Smooth muscle cell (in vitro differentiated cells): ENCODE measurements around the gene AKAP6. TPM values are rescaled to one million over a fixed set of nuclear protein-coding genes. Genes with fewer than 3 reads are reported as not detected.

Experiments
- DNase-seq: peaks from one replicate; lab custom pipeline; 2025; ENCODE audit not compliant: unreplicated experiment; lab: John Stamatoyannopoulos, UW
- H2AFZ ChIP-seq: fragments of 200-600 bp; sonication (generic); 2 replicates; pipeline ENCODE4 v1.6.0; 2016; ENCODE audit warnings: antibody characterized with exemption, low read depth, mild to moderate bottlenecking
- H3F3A ChIP-seq: fragments of 200-600 bp; sonication (generic); 2 replicates; pipeline ENCODE4 v1.6.0; 2017; ENCODE audit warnings: antibody characterized with exemption, low read depth
- H3K27ac ChIP-seq: fragments of 200-600 bp; sonication (generic); 2 replicates; pipeline ENCODE4 v1.5.1; 2016; ENCODE audit warnings: low read depth, mild to moderate bottlenecking
- H3K27me3 ChIP-seq: fragments of 200-600 bp; sonication (generic); 2 replicates; pipeline ENCODE4 v1.6.1; 2016; ENCODE audit warnings: low read depth, mild to moderate bottlenecking
- H3K36me3 ChIP-seq: fragments of 200-600 bp; sonication (generic); 2 replicates; pipeline ENCODE4 v1.5.1; 2016; ENCODE audit warnings: low read depth
- H3K4me1 ChIP-seq: fragments of 200-600 bp; sonication (generic); 2 replicates; pipeline ENCODE4 v1.5.1; 2016; ENCODE audit warnings: low read depth
- H3K4me2 ChIP-seq: fragments of 200-600 bp; sonication (generic); 2 replicates; pipeline ENCODE4 v1.6.0; 2016; ENCODE audit warnings: mild to moderate bottlenecking
- H3K4me3 ChIP-seq: fragments of 200-600 bp; sonication (generic); 2 replicates; pipeline ENCODE4 v1.5.1; 2016; ENCODE audit warnings: mild to moderate bottlenecking
- H3K79me2 ChIP-seq: fragments of 200-600 bp; sonication (generic); 2 replicates; pipeline ENCODE4 v1.6.0; 2016; ENCODE audit warnings: low read depth, mild to moderate bottlenecking
- H3K9ac ChIP-seq: fragments of 200-600 bp; sonication (generic); 2 replicates; pipeline ENCODE4 v1.6.0; 2016; ENCODE audit warnings: low read depth
- H3K9me3 ChIP-seq: fragments of 200-600 bp; sonication (generic); replicated peaks from 2 replicates; pipeline ENCODE4 v1.5.1; 2016; ENCODE audit warnings: low read depth
- H4K20me1 ChIP-seq: fragments of 200-600 bp; sonication (generic); 2 replicates; pipeline ENCODE4 v1.6.0; 2016; ENCODE audit warnings: low read depth
- CTCF ChIP-seq: fragments of 200-600 bp; sonication (generic); IDR thresholded peaks from 2 replicates; pipeline ENCODE4 v1.5.1; 2017; ENCODE audit warnings: borderline replicate concordance, mild to moderate bottlenecking, antibody characterized with exemption; ENCODE audit not compliant: insufficient read depth, poor library complexity, severe bottlenecking
- WGBS: methylation state at CpG from one replicate; pipeline ENCODE4 v1.1.7; 2016; ENCODE audit warnings: low lambda C conversion rate; 5-methylcytosine and 5-hydroxymethylcytosine counted together
- polyA plus RNA-seq: library from polyadenylated mRNA; unstranded; fragments of >200 nt; fragmentation: Nextera tagmentation; extraction: Ambion mirVana; gene quantifications from 2 replicates; pipeline ENCODE4 v1.2.1, GENCODE V29; 2016
- total RNA-seq: library from RNA; depleted of rRNA; stranded (reverse); fragments of >200 nt; gene quantifications from 2 replicates; pipeline ENCODE4 v1.2.3, GENCODE V29; 2014

AKAP6 gene
- total and polyA plus RNA-seq, 2 experiments from 2014 or later = 1.3 to 6.4 TPM

DNA sequence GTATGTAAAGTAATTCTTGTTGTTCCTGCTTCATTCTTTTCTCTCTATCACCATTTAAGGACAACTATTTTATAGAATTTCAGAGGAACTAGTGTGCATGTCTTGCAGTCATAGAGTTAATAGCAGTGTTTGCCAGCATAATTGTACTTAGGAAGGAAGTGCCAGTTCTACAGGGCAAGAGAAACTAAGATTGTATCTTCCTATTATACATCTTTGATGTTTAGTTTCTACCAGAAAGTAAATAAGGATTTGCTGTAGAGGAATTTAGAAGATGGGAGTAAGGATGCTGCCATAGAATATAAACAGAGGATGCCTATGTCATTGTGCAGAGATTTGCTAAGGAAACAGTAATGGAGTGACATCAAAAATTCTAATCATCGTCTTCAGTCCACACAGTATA, 338.7 kb downstream of the AKAP6 start:
- WGBS = 92% methylated on average over 1 of the region's 1 CpG

GRCh38 chr14:32669391-32669790, 340.3 kb downstream of the AKAP6 start:
- no peaks in the 10 kb centered on the region for H3F3A ChIP-seq
- no peak for TF ChIP-seq CTCF
- no peak for DNase-seq
- no peak overlapping the region for H3K27ac ChIP-seq
- no peaks in the 10 kb centered on the region for H4K20me1 ChIP-seq
- H3K4me1 ChIP-seq = no peaks in the 10 kb centered on the region
- no peak overlapping the region for H2AFZ ChIP-seq
- H3K36me3 ChIP-seq = no peaks in the 10 kb centered on the region
- H3K79me2 ChIP-seq = no peaks in the 10 kb centered on the region
- H3K4me2 ChIP-seq = no peak overlapping the region
- H3K4me3 ChIP-seq = no peak overlapping the region
- no peaks in the 10 kb centered on the region for H3K9me3 ChIP-seq
- H3K9ac ChIP-seq = no peak overlapping the region
- H3K27me3 ChIP-seq = no peaks in the 10 kb centered on the region
- 96% methylated on average over 2 of the region's 2 CpGs for WGBS

More for the DNA sequence above, 338.7 kb downstream of the AKAP6 start:
- Histone ChIP-seq H3K4me3 (no peak overlapping the region), H3K27ac (no peak overlapping the region), H2AFZ (no peak overlapping the region), H3K4me2 (no peak overlapping the region), H3K27me3 (no peaks in the 10 kb centered on the region), H3K36me3 (no peaks in the 10 kb centered on the region), H3K9me3 (no peaks in the 10 kb centered on the region), H3F3A (no peaks in the 10 kb centered on the region), H3K4me1 (no peaks in the 10 kb centered on the region), H3K9ac (no peak overlapping the region), H4K20me1 (no peaks in the 10 kb centered on the region), H3K79me2 (no peaks in the 10 kb centered on the region)
- no peak for TF ChIP-seq CTCF
- DNase-seq = no peak

- Histone ChIP-seq H3K79me2 (no peaks in the 10 kb centered on the region), H3K4me3 (no peak overlapping the region), H3K9ac (no peak overlapping the region), H3K4me1 (no peaks in the 10 kb centered on the region), H3K27ac (no peak overlapping the region), H2AFZ (no peak overlapping the region), H3K27me3 (no peaks in the 10 kb centered on the region), H3F3A (no peaks in the 10 kb centered on the region), H3K9me3 (no peaks in the 10 kb centered on the region), H3K36me3 (no peaks in the 10 kb centered on the region), H4K20me1 (no peaks in the 10 kb centered on the region), H3K4me2 (no peak overlapping the region)
- no peak for TF ChIP-seq CTCF
- 94% methylated on average over 1 of the region's 1 CpG for WGBS
- no peak for DNase-seq
Observed at GRCh38 chr14:32675433-32675832, 346.3 kb downstream of the AKAP6 start.

- Histone ChIP-seq H3K79me2 (no peaks in the 10 kb centered on the region), H3K9me3 (no peaks in the 10 kb centered on the region), H3K4me3 (no peak overlapping the region), H3K27ac (no peak overlapping the region), H4K20me1 (no peaks in the 10 kb centered on the region), H3K27me3 (no peaks in the 10 kb centered on the region), H3K4me1 (no peaks in the 10 kb centered on the region), H3K36me3 (no peaks in the 10 kb centered on the region), H3F3A (no peaks in the 10 kb centered on the region), H2AFZ (no peak overlapping the region), H3K4me2 (no peak overlapping the region), H3K9ac (no peak overlapping the region)
- WGBS = 97% methylated on average over 5 of the region's 5 CpGs
- no peak for DNase-seq
- no peak for TF ChIP-seq CTCF
Observed at GRCh38 chr14:32677129-32677780, 348.2 kb downstream of the AKAP6 start.
